Omental fat pad (tissue), 4 donors: Measurements from ENCODE around the gene UBE2V1. TPM values are rescaled to one million over a fixed set of nuclear protein-coding genes. Genes with fewer than 3 reads are reported as not detected.

Source experiments
- ATAC-seq: fragments of 150-250 bp; one replicate; pipeline ENCODE4 v1.9.1; 2016; ENCODE audit warnings: mild to moderate bottlenecking, moderate library complexity; ENCODE audit not compliant: low FRiP score
- DNase-seq: peaks from one replicate; pipeline ENCODE4 v3.0.0-alpha.2; 2019; ENCODE audit warnings: low spot score
- total RNA-seq, 4 donors: library from RNA; depleted of rRNA; stranded (reverse); fragments of >200 nt; gene quantifications; one replicate each; pipeline ENCODE4 v1.1.0, GENCODE V29; 2016
- TF ChIP-seq, protein P1 (sequence below), 3 donors: fragments of 450-650 bp; IDR thresholded peaks; one replicate each; pipeline ENCODE4 v1.5.1; 2016 to 2017; ENCODE audit warnings: antibody characterized with exemption in 3 of 3, mild to moderate bottlenecking in 3 of 3, moderate library complexity in 2 of 3

UBE2V1 gene
- total RNA-seq, 4 donors from 2014 or later = 63.2 to 100 (median 72.6) TPM

DNA sequence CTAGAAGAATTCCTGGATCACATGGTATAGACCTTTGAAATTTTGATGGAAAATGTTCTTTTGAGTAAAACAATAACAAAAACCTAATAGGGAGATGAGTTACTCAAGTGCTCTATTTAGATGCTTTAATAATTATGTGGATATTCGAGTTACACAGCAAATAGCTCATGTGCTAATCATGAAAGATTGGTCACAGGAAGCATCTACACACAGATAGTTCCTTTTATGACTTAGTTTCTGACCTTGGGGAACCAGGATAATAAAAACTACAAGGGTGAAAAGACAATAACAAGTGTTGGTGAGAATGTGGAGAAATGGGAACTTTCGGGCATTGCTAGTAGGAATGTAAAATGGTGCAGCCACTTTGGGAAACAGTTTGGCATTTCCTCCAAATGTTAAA, 19.7 kb downstream of the UBE2V1 start:
- ATAC-seq = no peak
- DNase-seq = no peak
- TF ChIP-seq, protein P1, sequence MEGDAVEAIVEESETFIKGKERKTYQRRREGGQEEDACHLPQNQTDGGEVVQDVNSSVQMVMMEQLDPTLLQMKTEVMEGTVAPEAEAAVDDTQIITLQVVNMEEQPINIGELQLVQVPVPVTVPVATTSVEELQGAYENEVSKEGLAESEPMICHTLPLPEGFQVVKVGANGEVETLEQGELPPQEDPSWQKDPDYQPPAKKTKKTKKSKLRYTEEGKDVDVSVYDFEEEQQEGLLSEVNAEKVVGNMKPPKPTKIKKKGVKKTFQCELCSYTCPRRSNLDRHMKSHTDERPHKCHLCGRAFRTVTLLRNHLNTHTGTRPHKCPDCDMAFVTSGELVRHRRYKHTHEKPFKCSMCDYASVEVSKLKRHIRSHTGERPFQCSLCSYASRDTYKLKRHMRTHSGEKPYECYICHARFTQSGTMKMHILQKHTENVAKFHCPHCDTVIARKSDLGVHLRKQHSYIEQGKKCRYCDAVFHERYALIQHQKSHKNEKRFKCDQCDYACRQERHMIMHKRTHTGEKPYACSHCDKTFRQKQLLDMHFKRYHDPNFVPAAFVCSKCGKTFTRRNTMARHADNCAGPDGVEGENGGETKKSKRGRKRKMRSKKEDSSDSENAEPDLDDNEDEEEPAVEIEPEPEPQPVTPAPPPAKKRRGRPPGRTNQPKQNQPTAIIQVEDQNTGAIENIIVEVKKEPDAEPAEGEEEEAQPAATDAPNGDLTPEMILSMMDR (IDR thresholded peaks at IDR 0.05) = no peak

DNA sequence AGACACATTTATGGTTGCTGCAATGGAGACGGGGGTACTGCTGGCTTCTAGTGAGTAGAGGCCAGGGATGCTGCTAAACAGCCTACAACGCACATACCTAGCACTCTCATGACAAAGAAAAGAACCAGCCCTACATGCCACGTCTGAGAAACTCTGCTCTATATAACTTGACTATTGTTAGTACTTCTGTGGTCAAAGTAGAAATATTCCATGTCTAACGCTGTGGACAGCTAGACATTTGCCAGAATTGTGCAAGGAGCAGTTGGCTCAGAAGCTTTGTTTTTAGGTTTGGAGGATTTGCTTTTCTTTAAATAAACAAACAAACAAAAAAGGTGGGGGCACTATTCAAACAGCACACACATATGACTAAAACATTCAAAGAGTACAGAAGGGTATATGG, 20.5 kb downstream of the UBE2V1 start:
- TF ChIP-seq, protein P1 (IDR thresholded peaks at IDR 0.05) = no peak
- DNase-seq = no peak
- no peak for ATAC-seq

DNA sequence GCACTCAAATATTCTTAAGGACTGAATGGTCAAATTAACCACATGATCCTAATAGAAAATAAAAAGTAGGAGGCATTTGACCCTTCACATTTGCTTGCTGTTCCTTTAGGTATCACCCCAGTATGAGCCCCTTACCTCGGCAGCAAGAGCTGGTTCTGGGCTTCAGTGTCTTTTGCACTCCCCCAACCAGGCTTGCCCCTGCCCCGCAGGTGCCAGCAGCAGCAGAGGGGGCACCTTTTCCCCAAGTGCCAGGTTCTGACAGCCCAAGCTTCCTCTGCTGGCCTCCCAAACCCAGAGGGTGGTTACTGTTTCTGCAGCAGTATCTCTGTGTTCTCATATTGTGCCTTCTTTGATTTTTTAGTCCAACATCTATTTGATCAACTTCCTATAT, 23.2 kb downstream of the UBE2V1 start:
- TF ChIP-seq, protein P1 (IDR thresholded peaks at IDR 0.05) = no peak
- DNase-seq (no peak), ATAC-seq (no peak)

- no peak for DNase-seq
- TF ChIP-seq, protein P1 (IDR thresholded peaks at IDR 0.05) = no peak
- no peak for ATAC-seq
Observed at GRCh38 chr20:50089140-50089786, 23.7 kb downstream of the UBE2V1 start.

- TF ChIP-seq, protein P1 (IDR thresholded peaks at IDR 0.05) = no peak
- DNase-seq (no peak), ATAC-seq (no peak)
Observed at GRCh38 chr20:50088022-50088421, 24.9 kb downstream of the UBE2V1 start.

- DNase-seq (no peak), ATAC-seq (peak; percentile 57)
- TF ChIP-seq, protein P1 (IDR thresholded peaks at IDR 0.05) = peak in 1 of 3 donors; percentile 50
Observed at GRCh38 chr20:50085481-50086365, 27.2 kb downstream of the UBE2V1 start.
